GM19455 (cell line): ENCODE results near the gene SSU72.
A peak's percentile ranks its signal among the peaks of the same experiment; 100 is the strongest.
"Not testable (repeated sequence)": the region's sequence is repeated elsewhere in the genome, so short reads cannot be mapped to it uniquely, and the experiment has no call there.

ENCODE experiments used
- ATAC-seq: cut with Tn5 transposase; IDR thresholded peaks from one replicate; pipeline ENCODE4 v1.9.1; 2021; ENCODE audit not compliant: unreplicated experiment

Gene SSU72

DNA sequence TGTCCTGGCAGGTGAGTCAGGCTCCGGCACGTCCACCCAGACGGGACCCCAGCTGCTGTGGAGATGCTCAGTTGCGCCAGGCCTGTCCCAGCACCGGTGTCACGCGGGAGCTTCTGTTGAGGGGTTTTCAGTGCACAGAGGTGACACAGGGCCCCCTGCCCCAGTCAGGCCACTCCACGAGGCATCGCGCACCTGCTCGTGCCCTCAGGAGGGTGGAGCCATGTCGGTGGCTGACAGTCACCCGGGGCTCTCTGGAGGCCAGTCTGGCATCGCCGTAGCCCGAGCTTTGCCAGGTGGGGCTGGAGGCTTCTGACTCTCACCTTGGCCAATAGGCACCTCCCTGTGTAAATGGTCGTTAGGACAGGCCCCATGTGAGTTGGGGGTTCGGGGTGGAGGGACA, 45.3 kb downstream of the SSU72 start:
- ATAC-seq = no peak

DNA sequence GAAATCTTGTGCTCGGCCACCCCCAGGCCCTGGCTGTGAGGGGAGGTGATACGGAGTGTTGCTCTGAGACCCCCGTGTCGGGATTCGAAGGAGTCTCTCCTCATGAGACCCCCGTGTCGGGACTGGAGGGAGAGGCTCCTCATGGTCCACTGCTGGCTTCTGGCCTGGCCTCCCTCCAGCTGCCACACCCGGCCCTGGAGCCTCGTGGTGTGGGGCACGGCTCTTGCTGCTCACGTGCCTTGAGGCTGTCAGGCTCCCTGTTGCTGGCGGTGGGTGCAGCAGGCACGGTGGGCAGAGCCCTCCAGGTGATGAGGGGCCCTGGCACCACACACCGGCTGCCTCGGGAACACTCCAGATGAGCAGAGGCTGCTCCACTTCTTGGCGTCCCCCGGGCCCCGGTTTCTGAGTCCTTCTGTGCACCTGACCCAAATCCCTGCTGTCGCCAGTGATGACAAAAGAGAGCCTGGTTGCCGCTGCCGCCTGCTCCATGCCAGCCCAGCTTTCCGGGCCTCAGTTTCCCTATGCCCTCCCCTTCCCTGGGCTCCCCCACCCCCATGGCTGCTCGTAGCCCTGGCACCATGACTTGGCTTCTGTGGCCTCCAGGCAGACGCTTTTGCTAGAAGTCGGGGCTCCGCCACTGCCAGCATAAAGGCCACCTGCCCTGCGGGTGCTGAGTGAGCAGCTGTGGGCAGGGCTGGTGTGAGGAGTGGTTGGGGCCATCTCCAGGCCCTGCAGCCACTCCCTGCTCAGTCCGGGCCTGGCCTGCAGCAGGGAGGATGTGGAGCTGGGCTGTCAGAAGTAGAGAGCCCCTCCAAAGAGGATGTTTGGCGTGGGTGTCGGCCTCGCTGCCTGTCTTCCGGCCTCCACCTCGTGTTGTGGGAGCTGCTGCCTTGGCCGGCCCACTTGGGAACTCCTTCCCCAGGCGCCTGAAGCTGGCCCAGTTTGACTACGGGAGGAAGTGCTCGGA, 46.1 kb downstream of the SSU72 start:
- ATAC-seq = no peak

DNA sequence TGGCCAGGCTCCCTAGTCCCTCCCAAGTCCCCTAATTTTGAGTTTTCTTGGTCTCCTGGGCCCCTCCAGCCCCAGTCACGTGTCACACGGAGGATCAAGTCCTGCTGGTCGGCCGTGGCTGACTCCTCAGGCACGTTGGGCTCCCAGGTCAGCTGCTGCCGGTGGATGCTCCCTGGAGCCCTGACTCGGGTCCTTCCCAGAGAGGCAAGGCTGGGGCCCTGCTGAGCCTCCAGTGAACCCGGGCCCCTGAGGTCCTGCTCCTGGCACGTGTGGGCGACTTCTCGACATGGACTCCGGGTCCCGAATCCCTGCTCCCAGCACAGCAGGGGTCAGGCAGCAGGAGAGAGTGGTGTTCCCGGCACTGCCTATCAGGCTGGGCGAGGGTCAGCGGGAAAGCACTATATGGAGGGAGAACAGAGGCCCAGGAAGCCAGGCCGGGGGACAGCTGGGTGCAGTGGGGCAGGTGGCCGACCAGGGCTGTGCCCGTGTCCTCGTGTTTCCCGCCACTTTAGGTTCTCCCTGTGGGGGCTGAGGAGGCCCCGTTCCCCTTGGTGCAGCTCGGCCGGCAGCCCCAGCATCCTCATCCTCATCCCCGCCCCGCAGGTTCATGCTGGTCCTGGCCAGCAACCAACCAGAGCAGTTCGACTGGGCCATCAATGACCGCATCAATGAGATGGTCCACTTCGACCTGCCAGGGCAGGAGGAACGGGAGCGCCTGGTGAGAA, 47.4 kb downstream of the SSU72 start:
- no peak for ATAC-seq

DNA sequence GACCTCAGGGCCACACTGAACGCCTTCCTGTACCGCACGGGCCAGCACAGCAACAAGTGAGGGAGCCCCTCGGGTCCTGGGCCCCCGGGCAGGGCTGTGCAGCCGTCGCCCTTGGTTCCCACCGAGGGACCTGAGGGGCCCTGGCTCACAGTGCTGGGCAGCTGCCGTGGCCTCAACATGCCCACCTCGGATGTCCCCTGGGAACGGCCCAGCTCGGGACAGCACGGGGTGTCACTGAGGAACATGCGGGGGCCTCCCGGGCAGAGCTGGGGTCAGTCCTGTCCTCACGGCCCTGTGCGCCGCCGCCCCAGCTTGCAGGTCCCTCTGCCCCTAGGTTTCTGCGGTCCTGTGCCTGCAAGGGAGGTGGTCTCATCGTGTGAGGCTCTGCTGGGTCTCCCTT, 48.2 kb downstream of the SSU72 start:
- ATAC-seq = not testable (repeated sequence)

DNA sequence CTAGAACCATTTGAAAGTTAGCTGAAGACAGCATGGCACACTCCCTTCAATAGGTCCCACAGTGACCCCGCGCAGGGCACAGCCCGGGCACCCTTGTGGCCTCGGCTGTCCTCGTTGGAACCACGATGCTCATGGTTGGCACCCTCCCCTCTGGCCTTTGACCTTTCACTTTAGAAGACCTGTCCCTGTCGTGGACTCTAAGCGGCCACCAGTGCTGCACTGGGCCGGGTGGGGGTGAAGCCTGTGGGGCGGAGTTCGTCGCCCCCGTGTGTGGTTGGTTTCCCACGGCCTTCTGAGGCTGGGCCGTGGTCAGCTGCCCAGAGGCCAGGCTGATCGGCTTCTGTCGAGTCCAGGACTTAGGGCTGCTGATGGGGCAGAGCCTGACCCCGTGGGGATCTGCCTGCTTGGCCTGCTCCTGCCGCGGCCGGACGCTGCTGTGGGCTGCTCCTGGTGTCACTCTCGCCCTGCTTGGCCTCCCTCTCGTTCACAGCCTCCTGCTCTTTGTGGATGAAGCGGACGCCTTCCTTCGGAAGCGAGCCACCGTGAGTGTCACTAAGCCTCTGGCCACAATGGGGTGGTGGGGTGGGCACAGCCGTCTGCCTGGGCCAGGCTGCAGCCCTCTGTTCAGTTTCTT, 49.8 kb downstream of the SSU72 start:
- ATAC-seq = not testable (repeated sequence)

DNA sequence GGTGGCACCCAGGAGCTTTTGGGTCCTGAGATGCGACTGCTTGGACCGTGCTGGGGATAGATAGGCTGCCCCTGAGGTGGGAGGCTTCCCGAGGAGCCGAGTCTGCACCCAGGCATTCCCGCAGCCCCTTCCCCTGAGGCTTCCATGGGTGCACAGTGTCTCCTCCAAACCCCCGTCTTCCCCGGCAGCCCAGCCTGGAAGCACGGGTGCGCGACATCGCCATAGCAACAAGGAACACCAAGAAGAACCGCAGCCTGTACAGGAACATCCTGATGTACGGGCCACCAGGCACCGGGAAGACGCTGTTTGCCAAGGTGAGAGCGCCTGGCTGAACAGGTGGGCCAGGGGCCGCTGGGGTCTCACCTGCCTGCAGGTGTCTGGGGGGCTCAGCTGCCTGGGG, 51.0 kb downstream of the SSU72 start:
- ATAC-seq = not testable (repeated sequence)

DNA sequence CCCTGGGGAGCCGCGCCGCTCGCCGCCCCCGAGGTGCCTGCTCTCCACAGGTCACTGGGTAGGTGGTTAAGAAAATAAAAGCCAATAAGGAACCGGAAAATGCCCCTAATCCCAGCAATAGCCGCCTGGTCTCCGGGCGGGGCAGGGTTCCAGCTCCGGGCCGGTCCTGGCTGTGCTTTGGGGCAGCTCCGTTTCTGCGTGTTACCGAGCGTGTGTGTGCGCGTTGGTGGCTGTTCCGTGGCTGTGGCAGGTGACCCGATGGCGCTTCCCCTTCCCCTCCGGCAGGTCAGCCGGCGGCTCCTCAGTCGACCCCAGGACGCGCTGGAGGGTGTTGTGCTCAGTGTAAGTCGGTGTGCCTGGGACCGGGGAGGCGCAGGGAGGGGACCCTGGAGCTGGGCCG, 51.4 kb downstream of the SSU72 start:
- not testable (repeated sequence) for ATAC-seq

DNA sequence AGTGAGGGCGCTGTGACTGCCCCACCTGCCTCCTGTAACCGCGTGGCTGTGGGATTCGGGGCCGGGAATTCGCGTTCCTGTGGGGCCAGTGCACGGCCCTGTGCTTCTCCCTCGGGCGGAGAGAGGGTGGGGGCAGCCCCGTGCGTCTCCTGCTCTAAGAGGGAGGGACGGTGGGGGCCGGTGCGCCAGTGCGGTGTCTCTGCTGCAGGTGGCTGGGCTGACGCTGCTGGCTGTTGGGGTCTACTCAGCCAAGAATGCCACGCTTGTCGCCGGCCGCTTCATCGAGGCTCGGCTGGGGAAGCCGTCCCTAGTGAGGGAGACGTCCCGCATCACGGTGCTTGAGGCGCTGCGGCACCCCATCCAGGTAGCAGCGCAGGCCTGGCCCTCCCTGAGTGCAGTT, 52.1 kb downstream of the SSU72 start:
- ATAC-seq = not testable (repeated sequence)

DNA sequence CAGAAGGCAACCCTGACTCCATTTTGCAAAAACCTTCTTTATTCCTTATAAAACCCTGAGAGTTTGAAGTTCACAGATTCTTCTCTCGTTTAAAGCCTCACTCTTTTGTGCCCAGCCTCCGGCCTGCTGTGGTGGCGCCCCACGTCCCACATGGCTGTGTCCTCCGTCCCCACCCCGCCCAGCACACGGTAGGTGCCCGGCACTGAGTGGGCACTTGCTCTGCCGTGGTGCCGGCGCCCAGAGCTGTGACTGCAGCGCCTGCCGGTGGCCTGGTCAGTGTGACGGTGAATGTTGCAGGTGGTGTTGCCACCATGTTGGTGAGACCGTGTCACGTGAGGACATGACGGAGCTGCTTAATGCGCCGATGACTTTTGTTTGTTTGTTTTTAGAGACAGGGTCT, 53.3 kb downstream of the SSU72 start:
- no peak for ATAC-seq

DNA sequence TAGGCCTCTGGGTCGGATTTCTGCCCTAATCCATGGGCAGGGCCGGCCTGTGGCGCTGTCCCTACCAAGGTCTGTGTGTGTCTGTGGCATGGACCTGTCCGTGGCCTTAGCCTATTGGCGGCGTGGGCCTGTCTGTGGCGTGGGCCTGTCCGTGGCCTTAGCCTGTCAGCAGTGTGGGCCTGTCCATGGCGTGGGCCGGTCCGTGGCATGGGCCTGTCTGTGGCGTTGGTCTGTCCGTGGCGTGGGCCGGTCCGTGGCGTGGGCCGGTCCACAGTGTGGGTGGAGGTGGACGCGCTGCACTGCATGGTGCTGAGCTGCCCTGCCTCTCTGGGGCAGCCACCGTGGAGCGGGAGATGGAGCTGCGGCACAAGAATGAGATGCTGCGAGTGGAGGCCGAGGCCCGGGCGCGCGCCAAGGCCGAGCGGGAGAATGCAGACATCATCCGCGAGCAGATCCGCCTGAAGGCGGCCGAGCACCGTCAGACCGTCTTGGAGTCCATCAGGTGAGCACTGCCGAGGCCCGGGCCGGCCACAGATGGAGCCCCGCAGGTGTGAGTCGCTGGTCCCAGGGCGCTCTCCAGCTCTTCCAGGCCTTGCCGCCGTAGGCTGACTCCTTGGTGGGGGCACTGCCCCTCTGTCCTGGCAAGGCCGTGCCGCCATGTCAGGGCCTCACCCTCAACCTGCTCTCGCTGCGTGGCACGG, 54.7 kb downstream of the SSU72 start:
- ATAC-seq = not testable (repeated sequence)

DNA sequence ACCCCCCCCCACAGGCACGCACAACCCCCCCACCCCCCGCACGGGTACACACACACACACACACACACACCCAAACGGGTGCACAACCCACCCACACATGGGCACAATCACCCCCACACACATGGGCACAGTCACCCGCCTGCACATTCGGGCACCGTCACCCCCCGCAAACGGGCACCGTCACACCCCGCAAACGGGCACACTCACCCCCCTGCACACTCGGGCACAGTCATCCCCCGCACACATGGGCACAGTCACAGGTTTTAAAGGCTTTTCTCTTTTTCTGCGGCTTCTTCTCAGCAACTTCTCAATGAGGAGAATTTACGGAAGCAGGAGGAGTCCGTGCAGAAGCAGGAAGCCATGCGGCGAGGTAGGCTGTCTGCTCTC, 56.0 kb downstream of the SSU72 start:
- not testable (repeated sequence) for ATAC-seq

DNA sequence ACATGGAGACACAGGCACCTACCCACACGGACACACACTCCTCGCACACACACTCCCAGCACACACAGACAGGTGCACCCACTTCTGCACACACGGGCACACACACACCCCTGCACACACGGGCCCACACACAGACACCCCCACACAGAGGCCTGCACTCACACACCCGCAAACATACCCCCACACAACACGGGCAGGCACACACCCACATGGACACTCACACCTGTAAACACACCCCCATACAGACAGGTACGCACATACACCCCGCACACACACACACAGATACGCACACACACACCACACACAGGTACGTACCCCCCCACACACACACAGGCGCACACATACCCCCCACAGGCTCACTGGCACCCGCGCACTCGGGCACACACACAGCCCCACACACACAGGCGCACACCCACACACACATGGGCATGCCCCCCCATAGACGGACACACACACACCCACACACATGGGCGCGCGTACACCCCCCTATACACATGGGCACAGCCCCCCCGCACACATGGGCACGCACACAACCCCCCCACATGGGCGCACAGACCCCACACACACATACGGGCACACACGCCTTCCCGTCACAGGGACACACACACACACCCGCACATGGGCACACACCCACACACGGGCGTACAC, 56.6 kb downstream of the SSU72 start:
- ATAC-seq = no peak

DNA sequence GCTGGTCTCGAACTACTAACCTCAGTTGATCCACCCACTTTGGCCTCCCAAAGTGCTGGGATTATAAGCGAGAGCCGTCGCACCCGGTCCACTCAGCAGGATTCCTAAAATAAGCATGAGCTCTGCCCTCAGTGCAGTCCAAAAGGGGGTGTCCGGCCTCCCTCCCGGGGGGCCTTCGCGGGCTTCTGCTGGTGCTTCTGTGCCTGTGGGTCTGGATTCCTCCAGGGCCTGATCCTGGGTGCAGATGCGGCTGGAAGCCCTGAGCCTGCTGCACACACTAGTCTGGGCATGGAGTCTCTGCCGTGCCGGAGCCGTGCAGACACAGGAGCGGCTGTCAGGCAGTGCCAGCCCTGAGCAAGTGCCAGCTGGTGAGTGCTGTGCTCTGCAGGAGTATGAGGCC, 57.7 kb downstream of the SSU72 start:
- ATAC-seq = not testable (repeated sequence)

DNA sequence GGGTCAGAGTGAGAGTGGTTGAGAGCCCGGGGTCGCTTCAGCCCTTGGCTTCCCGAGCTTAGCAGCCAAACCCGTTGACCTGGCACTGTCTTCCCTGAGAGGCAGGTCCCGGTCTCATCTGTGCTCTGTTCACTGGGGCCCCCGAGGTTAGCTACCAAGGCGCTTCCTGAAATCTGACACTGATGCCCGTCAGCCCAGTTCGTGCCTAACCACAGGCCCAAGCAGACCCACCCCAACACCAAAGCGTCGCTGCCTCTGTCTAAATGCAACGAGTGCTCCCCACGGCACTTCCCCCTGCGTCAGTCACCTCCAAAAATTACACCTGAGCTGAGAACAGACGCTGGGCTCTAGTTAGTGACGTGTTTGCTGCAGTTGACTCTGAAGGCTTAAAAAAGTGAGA, 60.3 kb downstream of the SSU72 start:
- ATAC-seq = not testable (repeated sequence)

DNA sequence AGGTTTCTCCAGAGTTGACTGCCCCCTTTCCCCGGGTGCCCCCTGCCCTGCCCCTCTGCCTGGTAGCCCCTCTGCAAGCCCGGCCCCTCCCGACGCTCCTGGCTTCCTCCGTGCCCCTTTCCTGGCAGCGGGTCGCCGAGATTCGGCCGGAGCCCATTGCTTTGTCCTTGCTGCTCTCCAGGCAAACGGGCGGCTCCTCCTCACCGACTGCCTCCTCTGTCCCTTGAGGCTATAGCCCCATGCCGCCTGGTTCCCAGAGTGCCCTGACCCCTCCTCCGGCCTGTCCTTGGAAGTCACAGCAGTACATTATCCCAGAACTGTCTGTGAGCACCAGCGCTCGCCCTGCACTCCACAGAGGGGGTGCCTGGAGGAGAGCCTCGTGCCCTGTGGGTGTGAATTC, 61.0 kb downstream of the SSU72 start:
- not testable (repeated sequence) for ATAC-seq

DNA sequence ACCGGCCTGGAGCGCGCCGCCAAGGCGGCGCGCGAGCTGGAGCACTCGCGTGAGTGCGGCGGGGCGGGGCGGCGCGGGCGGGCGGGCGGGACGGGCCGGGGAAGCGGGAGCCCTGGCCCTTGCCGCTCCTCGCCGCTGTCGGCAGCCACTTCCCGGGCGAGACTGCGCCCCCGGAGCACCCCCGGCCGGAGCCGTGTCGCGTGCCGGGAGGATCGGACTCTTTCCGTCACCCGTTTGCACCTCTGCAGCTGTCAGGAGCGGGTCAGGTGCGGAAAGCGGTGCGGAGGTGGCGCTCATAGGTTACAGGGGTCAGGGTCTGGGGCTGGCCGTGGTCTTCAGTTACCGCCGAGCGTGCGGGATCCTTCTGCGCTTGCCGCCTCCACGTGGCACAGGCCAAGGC, 62.2 kb downstream of the SSU72 start:
- ATAC-seq = peak; percentile 16

DNA sequence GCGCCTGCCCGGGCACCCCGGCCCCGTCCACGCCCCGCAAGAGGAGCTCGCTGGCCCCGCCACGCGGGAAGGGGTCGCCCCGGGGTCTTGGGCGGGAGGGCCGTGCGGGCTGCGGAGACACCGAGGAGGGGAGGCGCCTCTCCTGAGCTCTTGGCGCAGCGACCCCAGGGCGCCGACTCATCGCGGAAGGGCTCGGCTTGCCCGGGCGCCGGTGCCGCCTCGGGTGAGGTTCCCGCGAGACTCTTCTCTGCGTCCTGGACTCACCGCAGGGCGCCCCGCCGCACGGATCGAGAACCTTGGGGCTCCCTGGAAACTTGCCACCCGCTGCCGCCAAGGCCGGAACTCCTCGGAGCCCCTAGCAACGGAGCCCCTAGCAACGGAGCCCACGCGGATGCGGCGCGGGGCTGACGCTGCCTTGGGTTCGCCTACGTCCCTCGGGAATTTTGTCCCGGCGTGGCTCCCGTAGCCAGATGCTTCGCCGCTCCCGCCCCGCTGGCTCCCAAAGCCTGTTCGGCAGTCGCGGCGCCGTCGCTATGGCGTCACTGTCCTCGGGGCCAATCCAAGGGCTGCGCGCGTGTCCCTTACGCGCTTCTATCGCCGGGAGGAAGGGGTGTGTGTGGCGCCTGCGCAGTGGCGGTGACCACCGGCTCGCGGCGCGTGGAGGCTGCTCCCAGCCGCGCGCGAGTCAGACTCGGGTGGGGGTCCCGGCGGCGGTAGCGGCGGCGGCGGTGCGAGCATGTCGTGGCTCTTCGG, 63.0 kb downstream of the SSU72 start, which contains the start of gene ATAD3A:
Gene ATAD3A, plus strand, starts transcription at position 630 of the 753 bp plus-strand sequence. Its CDS starts 107 bp downstream, at position 737.
- ATAC-seq = peak; percentile 79

DNA sequence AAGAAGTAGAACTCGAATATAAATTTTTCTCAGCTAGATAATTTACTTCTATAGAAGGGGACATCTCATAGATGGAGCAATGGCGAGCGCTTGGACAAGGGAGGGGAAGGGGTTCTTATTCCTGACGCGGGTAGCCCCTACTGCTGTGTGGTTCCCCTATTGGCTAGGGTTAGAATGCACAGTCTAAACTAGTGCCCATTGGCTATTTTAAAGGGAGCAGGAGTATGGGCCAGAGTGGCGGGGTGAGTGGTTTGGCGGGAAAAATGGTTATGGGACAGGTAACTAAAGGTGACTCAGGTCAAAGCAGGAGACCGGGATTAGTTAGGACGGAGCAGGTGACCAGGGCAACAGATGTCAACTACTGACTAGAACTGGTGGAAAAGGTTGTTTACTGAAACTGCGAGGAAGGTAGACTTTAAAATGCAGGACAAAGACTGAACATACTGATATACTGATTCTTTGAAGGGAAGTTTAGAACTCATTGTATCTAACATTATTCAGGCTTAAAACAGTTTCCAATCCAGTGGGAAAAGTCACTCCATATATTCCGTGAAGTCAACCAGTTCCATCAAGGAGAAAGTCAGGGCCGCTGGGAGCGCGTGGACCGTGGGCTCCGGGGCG, 63.6 kb downstream of the SSU72 start:
- ATAC-seq = no peak

DNA sequence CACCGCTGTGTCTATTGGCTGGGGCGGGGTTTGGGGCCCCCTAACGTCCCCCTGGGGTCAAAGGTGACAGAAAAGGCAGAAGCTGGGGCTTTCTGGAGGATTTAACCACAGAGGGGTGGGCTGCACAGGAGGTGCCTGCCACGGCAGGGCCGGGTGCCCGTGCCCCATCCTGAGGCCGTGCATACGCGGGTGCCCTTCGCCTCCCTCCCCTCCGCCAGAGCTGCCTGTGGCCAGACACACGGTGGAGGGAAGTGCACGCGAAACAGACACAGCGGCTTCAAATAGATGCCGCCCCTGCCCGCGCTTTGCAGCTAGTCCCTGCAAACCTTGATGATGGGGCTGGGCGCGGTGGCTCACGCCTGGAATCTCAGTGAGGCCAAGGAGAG, 65.2 kb downstream of the SSU72 start:
- ATAC-seq = not testable (repeated sequence)
